ENCODE measurements around the gene CNTNAP1.

GRCh38 chr17:42672038-42672437, 10.3 kb upstream of the CNTNAP1 start:
- TF ChIP-seq EP300 (IDR thresholded peaks at IDR 0.05; ENCODE audit: borderline replicate concordance in 1 of 2, control insufficient read depth in 1 of 2, low read depth in 2 of 2, low read length in 2 of 2) (no peak), SP1 (IDR thresholded peaks at IDR 0.05; ENCODE audit: low read depth, low read length) (no peak), POLR2AphosphoS5 (IDR thresholded peaks at IDR 0.05; ENCODE audit: low read length) (no peak), EGR1 (IDR thresholded peaks at IDR 0.05; ENCODE audit: borderline replicate concordance in 1 of 2, low read depth in 2 of 2, low read length in 2 of 2) (no peak), CHD1 (IDR thresholded peaks at IDR 0.05; ENCODE audit: low read depth, low read length) (no peak), BMI1 (IDR thresholded peaks at IDR 0.05; ENCODE audit: borderline replicate concordance) (no peak), ATF3 (IDR thresholded peaks at IDR 0.05; ENCODE audit: borderline replicate concordance, extremely low read depth, low read depth, low read length) (no peak), FOS (IDR thresholded peaks at IDR 0.05; ENCODE audit: borderline replicate concordance, extremely low read depth, insufficient read length) (no peak), RAD21 (IDR thresholded peaks at IDR 0.05; ENCODE audit: insufficient read depth, low read depth, low read length) (no peak)

Data from GM12878 (cell line).